B cell (primary cell): ENCODE data around the gene MAN2B1.

Source experiments
- EZH2 ChIP-seq: IDR thresholded peaks from 2 replicates; pipeline ENCODE4 v1.6.1; 2012; ENCODE audit warnings: borderline replicate concordance, low read depth, mild to moderate bottlenecking, moderate library complexity, low read length; ENCODE audit not compliant: insufficient read depth, poor library complexity, severe bottlenecking
- TF ChIP-seq, protein P1 (sequence below): fragments of 200-600 bp; IDR thresholded peaks from one replicate; pipeline ENCODE4 v1.8.0; 2022; ENCODE audit warnings: antibody characterized with exemption, mild to moderate bottlenecking

DNA sequence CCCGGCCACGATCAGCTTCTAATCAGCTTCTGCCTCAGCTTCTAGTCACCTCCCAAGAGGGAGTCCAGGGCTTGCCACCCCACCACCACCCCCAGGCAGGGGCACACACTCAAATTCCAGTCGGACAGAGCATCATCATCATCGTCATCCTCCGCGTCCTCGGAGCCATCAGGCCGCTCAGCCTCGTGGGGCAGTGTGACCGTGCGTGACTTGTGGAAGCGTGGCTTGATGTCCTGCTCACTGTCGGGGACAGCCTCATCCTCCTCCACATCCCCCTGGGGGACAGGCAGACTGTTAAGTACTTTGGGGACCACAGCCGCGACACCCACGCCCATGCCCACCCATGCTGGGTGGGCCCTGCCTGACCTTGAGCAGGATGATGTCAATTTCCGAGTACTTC is 44.6 kb upstream of the MAN2B1 start:
- TF ChIP-seq, protein P1, sequence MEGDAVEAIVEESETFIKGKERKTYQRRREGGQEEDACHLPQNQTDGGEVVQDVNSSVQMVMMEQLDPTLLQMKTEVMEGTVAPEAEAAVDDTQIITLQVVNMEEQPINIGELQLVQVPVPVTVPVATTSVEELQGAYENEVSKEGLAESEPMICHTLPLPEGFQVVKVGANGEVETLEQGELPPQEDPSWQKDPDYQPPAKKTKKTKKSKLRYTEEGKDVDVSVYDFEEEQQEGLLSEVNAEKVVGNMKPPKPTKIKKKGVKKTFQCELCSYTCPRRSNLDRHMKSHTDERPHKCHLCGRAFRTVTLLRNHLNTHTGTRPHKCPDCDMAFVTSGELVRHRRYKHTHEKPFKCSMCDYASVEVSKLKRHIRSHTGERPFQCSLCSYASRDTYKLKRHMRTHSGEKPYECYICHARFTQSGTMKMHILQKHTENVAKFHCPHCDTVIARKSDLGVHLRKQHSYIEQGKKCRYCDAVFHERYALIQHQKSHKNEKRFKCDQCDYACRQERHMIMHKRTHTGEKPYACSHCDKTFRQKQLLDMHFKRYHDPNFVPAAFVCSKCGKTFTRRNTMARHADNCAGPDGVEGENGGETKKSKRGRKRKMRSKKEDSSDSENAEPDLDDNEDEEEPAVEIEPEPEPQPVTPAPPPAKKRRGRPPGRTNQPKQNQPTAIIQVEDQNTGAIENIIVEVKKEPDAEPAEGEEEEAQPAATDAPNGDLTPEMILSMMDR: no peak
- no peak for TF ChIP-seq EZH2
